Pancreas (tissue), 10 donors: ENCODE results near the gene AVEN. TPM values are rescaled to one million over a fixed set of nuclear protein-coding genes. Genes with fewer than 3 reads are reported as not detected.
"Not testable (repeated sequence)": the region's sequence is repeated elsewhere in the genome, so short reads cannot be mapped to it uniquely, and the experiment has no call there.

Experiments used
- ATAC-seq, 4 donors: fragments of 200-7000 bp; cut with Tn5 transposase; one replicate each; pipeline versions ENCODE4 v1.8.0 to v1.9.1; 2020; ENCODE audit warnings: mild to moderate bottlenecking in 4 of 4, moderate library complexity in 4 of 4
- DNase-seq, 6 donors: peaks; one replicate each; pipeline ENCODE4 v3.0.0-alpha.2; 2020
- FAIRE-seq: peaks from 2 replicates; lab custom pipeline; 2012; peaks lifted over from hg19 to GRCh38; lab: Jason Lieb, UNC
- H3K27ac ChIP-seq, 4 donors: fragments of 200-600 bp; sonication (generic); 1 replicate in 3 of 4; 2 replicates in 1 of 4; pipeline versions ENCODE4 v1.5.0 to v1.8.0; 2020
- H3K27me3 ChIP-seq, 4 donors: fragments of 200-600 bp; one replicate each; pipeline ENCODE4 v1.8.0; 2021
- H3K36me3 ChIP-seq, 3 donors: fragments of 200-600 bp; sonication (generic) in 1 of 3; one replicate each; pipeline versions ENCODE4 v1.5.0 to v1.8.0; 2020 to 2021
- H3K4me1 ChIP-seq, 3 donors: fragments of 200-600 bp; one replicate each; pipeline ENCODE4 v1.8.0; 2021
- H3K4me3 ChIP-seq, 4 donors: fragments of 200-600 bp; sonication (generic) in 2 of 4; one replicate each; pipeline versions ENCODE4 v1.5.0 to v1.8.0; 2020 to 2021
- H3K9me3 ChIP-seq, 4 donors: fragments of 200-600 bp; one replicate each; pipeline ENCODE4 v1.8.0; 2021
- WGBS, 2 donors: extraction: QIAGEN DNeasy Blood & Tissue Kit; methylation state at CpG; one replicate each; pipeline ENCODE4 v1.1.7; 2013; 5-methylcytosine and 5-hydroxymethylcytosine counted together
- intact Hi-C, 3 donors: fragments of 100-400 bp; cut with DNase I; formaldehyde crosslinking; loops; one replicate each; pipeline versions ENCODE4 v1.11.1 to v1.14.2; 2022
- polyA plus RNA-seq, 2 donors: library from polyadenylated mRNA; stranded (reverse); fragments of 200-250 nt; gene quantifications; one replicate each; pipeline ENCODE4 v1.2.3, GENCODE V29; 2013
- total RNA-seq, 6 donors: library from RNA; stranded (reverse); fragmentation: NEBNext Ultra II Directional in 4 of 6; extraction: Animal tissue kit (Norgen Biotek cat#: 25700) in 4 of 6; gene quantifications; one replicate each; pipeline versions ENCODE4 v1.2.1 to v1.2.4, GENCODE V29; 2021 to 2023
- TF ChIP-seq, protein P1 (sequence below), 4 donors: fragments of 200-600 bp; sonication (generic) in 3 of 4; IDR thresholded peaks; one replicate each; pipeline versions ENCODE4 v1.5.0 to v1.8.0; 2021; ENCODE audit warnings: antibody characterized with exemption in 4 of 4
- donor health status: healthy with polysubstance abuse.
- donor health status: DM: no; HTN: no; CAD: no; lungs with moderate emphysema.
- donor health status: DM: no; HTN: no; CAD: no.
- donor health status: control.
- donor health status: control.
- donor health status: Bipolar disorder and iron deficiency.
- donor health status: DM: yes; HTN: yes; CAD: no.
- donor health status: DM: no; HTN: no; CAD: no.
- donor health status: DM: no; HTN: no; CAD: no.
- donor health status: DM: yes; HTN: yes; CAD: no.

AVEN gene
- total and polyA plus RNA-seq, 8 donors, result 5.9 to 13.9 (median 9.6) TPM

DNA sequence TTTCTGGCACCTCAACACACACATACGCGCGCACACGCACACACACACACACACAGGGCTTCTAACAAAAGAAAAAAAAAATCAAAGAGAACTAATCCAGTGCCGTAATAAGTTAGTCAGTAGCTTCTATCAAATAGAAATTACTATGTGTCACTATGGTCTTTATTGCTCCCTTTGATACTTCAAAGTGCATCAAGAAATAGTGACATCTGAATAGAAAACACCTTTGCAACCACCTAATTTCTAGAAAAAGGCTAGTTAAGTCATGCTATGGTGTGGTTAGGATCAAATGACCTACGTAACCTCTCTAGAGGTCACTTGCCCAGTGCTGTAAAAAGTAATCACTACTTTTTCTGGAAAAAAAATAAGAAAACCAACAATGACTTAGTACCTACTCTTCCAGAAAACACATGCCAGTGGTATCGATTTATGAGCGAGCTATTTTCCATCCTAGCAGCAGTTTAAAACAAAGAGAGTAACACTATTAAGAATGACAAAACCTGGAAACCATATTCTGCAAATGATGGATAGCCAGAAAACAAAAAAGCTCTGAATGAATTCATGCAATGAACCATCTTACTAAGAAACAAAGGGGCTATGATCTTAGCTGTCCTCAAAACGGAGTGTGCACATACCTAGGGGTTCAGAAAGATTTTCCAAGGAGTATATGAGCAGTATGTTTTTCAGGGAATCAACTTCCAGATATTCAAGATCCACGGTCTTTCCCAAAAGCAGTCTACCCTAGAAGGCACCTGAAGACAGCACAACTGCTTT, 6.8 kb downstream of the AVEN start:
- intact Hi-C loops, result no loop called here
- Histone ChIP-seq H3K27me3 (no peaks in the 10 kb centered on the region), H3K36me3 (no peaks in the 10 kb centered on the region), H3K27ac (no peak overlapping the region), H3K4me1 (peaks cover 0 to under 1% (median 0%) of the 10 kb centered on the region in 3 donors), H3K4me3 (no peak overlapping the region), H3K9me3 (no peaks in the 10 kb centered on the region)
- DNase-seq, result no peak
- 87 to 93% methylated on average over 10 of the region's 10 CpGs for WGBS, 2 donors
- FAIRE-seq, result no peak
- TF ChIP-seq, protein P1, sequence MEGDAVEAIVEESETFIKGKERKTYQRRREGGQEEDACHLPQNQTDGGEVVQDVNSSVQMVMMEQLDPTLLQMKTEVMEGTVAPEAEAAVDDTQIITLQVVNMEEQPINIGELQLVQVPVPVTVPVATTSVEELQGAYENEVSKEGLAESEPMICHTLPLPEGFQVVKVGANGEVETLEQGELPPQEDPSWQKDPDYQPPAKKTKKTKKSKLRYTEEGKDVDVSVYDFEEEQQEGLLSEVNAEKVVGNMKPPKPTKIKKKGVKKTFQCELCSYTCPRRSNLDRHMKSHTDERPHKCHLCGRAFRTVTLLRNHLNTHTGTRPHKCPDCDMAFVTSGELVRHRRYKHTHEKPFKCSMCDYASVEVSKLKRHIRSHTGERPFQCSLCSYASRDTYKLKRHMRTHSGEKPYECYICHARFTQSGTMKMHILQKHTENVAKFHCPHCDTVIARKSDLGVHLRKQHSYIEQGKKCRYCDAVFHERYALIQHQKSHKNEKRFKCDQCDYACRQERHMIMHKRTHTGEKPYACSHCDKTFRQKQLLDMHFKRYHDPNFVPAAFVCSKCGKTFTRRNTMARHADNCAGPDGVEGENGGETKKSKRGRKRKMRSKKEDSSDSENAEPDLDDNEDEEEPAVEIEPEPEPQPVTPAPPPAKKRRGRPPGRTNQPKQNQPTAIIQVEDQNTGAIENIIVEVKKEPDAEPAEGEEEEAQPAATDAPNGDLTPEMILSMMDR (IDR thresholded peaks at IDR 0.05), result no peak
- ATAC-seq, result no peak

DNA sequence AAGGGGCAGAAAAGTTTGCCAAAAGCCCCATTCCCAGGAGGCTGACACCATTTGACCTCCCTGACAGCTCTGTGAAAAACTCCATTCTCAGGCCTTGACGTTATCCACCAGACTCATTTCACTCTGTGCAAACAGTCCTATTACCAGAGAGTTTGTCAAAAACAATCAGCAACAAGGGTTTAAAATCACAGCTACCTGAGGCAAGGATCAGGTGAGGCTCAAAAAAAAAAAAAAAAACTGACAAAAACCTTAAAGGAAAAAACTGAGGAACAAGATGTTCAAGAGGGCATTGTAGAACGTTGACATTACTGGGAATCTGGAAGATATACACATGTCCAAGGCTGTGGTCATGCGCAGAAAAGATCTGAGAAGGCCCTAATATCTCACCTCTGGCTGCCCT, 11.4 kb downstream of the AVEN start:
- no peaks in the 10 kb centered on the region for H3K36me3 ChIP-seq
- no peak overlapping the region for H3K27ac ChIP-seq
- no peaks in the 10 kb centered on the region for H3K27me3 ChIP-seq
- TF ChIP-seq, protein P1 (IDR thresholded peaks at IDR 0.05), result no peak
- no peak overlapping the region for H3K4me3 ChIP-seq
- H3K9me3 ChIP-seq, result no peaks in the 10 kb centered on the region
- intact Hi-C loops, result no loop called here
- WGBS, 2 donors, result 52 to 57% methylated on average over 3 of the region's 3 CpGs
- ATAC-seq, result no peak
- no peak for DNase-seq
- H3K4me1 ChIP-seq, result peaks cover 0 to 9% (median 5%) of the 10 kb centered on the region in 3 donors
- no peak for FAIRE-seq

DNA sequence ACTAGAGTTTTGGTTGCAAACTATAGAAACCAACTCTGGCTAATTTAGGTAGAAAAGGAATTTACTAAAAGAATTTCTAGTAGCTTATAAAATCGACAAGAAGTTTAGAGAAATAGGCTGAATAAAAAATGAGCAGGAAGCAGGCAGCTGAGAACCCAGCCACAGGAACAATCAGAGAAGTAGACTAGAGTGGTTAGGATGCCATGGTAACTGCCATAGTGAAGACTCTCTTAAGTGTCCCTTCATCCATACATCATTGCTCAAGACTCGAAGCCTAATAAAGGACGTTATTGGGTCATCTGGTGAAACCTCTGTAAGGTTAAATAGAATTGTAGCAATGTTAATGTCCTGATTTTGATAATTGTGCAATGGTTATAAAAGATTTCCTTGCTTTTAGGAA, 13.8 kb downstream of the AVEN start:
- H3K27ac ChIP-seq, result no peak overlapping the region
- FAIRE-seq (no peak), DNase-seq (no peak), ATAC-seq (no peak)
- H3K4me3 ChIP-seq, result no peak overlapping the region
- H3K9me3 ChIP-seq, result no peaks in the 10 kb centered on the region
- TF ChIP-seq, protein P1 (IDR thresholded peaks at IDR 0.05), result no peak
- peaks cover 0 to 9% (median 5%) of the 10 kb centered on the region in 3 donors for H3K4me1 ChIP-seq
- H3K36me3 ChIP-seq, result no peaks in the 10 kb centered on the region
- intact Hi-C loops, result no loop called here
- no peaks in the 10 kb centered on the region for H3K27me3 ChIP-seq
- 88 to 95% methylated on average over 3 of the region's 3 CpGs for WGBS, 2 donors

DNA sequence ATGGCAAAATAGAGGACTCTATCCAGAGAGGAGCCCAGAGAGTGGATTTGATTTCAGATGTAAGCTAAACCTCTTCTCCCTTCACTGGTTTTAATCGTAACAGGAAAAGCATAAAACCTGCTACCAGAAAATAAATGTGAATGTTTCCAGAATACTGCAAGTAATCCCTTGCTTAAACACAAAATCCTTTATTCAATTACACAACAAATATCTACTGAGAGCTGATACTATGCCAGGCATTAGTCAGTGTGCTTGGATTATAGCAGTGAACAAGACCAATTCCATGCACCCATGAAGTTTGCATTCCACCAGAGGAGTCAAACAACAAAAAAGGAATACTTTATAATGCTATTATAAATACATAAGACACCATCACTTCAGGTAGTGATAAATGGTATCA, 15.1 kb downstream of the AVEN start:
- no peak overlapping the region for H3K4me3 ChIP-seq
- no peaks in the 10 kb centered on the region for H3K36me3 ChIP-seq
- peaks cover 0 to 9% (median 5%) of the 10 kb centered on the region in 3 donors for H3K4me1 ChIP-seq
- H3K27ac ChIP-seq, result no peak overlapping the region
- no peaks in the 10 kb centered on the region for H3K27me3 ChIP-seq
- 30 to 40% methylated on average over 1 of the region's 1 CpG for WGBS, 2 donors
- H3K9me3 ChIP-seq, result no peaks in the 10 kb centered on the region
- DNase-seq (no peak), ATAC-seq (no peak), FAIRE-seq (no peak)
- intact Hi-C loops, result no loop called here
- TF ChIP-seq, protein P1 (IDR thresholded peaks at IDR 0.05), result no peak

GRCh38 chr15:34019369-34019990, 19.5 kb downstream of the AVEN start:
- TF ChIP-seq, protein P1 (IDR thresholded peaks at IDR 0.05), result no peak
- Histone ChIP-seq H3K9me3 (no peaks in the 10 kb centered on the region), H3K4me3 (no peak overlapping the region), H3K4me1 (peaks cover 0 to 9% (median 5%) of the 10 kb centered on the region in 3 donors), H3K27ac (no peak overlapping the region), H3K36me3 (no peaks in the 10 kb centered on the region), H3K27me3 (no peaks in the 10 kb centered on the region)
- FAIRE-seq, result no peak
- 89 to 95% methylated on average over 3 of the region's 3 CpGs for WGBS, 2 donors
- intact Hi-C loops, result no loop called here
- ATAC-seq, result no peak
- DNase-seq, result no peak

DNA sequence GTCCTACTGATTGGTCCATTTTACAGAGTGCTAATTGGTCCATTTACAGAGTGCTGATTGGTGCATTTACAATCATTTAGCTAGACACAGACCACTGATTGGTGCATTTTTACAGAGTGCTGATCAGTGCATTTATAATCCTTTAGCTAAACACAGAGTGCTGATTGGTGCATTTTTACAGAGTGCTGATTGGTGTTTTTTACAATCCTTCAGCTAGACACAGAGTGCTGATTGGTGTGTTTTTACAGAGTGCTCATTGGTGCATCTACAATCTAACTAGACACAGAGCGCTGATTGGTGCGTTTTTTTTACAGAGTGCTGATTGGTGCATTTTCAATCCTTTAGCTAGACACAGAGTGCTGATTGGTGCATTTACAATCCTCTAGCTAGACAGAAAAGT, 20.3 kb downstream of the AVEN start:
- DNase-seq, ATAC-seq, H3K27ac ChIP-seq, H3K4me3 ChIP-seq, H3K27me3 ChIP-seq, H3K4me1 ChIP-seq, FAIRE-seq, intact Hi-C loops, H3K36me3 ChIP-seq, H3K9me3 ChIP-seq: not testable (repeated sequence)
- 96 to 100% methylated on average over 2 of the region's 2 CpGs for WGBS, 2 donors
